Keratinocyte (primary cell): ENCODE data around the gene MLEC.

Experiments
- EZH2 ChIP-seq: IDR thresholded peaks from one replicate; pipeline ENCODE4 v1.6.1; 2012; ENCODE audit warnings: inconsistent platforms, mild to moderate bottlenecking, low read length, moderate library complexity
- TF ChIP-seq, protein P1 (sequence below), 3 experiments: IDR thresholded peaks in 1 of 3; conservative IDR thresholded peaks in 1 of 3; optimal IDR thresholded peaks in 1 of 3; 2 replicates in 2 of 3; 3 replicates in 1 of 3; pipeline versions ENCODE3 to v1.5.1; 2011; ENCODE audit warnings: low read length in 3 of 3, mild to moderate bottlenecking in 3 of 3, moderate library complexity in 2 of 3, control low read depth in 1 of 3, inconsistent platforms in 1 of 3; ENCODE audit not compliant: insufficient read depth in 2 of 3; ENCODE audit errors: extremely low read depth in 1 of 3

DNA sequence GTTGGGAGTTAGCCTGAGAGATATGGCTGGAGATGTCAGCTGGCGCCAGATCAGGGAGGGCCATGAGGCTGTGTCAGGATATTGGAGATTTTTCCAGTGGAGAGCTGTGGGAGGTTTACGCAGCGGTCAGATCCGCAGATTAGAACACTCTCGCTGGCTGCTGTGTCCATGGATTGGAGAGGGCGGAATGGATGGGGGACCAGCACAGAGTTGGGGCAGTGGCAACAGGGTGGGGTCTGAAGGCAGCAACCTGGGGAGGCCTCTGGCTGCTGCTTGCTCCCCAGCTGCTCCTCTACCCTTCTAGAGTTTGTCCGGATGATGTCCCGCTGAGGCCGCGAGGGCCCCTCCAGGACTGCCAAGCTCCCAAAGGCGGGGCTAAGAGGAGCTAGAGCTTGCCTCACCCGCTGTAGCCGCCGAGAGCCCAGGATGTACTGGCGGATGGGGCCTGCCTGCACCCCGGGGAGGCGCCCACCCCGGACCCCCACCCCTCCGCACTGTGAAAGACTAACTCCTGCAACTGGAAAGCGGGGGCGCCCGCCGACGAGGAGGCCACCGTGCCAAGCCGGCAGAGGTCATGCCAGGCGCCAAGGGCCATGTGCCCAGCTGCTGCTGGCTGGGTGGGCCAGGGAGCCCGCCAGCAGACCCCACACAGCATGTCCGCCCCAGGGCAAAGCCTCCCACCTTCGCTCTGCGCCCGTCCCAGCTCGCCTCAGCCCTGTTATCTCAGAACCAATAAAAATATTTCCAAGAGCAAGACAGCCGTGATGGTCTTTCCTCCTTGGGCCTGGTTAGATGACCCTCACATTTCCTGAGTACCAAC, 20.2 kb upstream of the MLEC start:
- TF ChIP-seq EZH2 = no peak
- TF ChIP-seq, protein P1, sequence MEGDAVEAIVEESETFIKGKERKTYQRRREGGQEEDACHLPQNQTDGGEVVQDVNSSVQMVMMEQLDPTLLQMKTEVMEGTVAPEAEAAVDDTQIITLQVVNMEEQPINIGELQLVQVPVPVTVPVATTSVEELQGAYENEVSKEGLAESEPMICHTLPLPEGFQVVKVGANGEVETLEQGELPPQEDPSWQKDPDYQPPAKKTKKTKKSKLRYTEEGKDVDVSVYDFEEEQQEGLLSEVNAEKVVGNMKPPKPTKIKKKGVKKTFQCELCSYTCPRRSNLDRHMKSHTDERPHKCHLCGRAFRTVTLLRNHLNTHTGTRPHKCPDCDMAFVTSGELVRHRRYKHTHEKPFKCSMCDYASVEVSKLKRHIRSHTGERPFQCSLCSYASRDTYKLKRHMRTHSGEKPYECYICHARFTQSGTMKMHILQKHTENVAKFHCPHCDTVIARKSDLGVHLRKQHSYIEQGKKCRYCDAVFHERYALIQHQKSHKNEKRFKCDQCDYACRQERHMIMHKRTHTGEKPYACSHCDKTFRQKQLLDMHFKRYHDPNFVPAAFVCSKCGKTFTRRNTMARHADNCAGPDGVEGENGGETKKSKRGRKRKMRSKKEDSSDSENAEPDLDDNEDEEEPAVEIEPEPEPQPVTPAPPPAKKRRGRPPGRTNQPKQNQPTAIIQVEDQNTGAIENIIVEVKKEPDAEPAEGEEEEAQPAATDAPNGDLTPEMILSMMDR (optimal IDR thresholded peaks at IDR 0.05 in 1 of 3, IDR thresholded peaks at IDR 0.05 in 1 of 3, conservative IDR thresholded peaks at IDR 0.05 in 1 of 3; ENCODE audit: extremely low read depth in 1 of 3, insufficient read depth in 2 of 3, low read length in 3 of 3) = no peak
